Breast epithelium (tissue), 3 donors: ENCODE measurements around the gene CABP2.

ENCODE experiments used
- POLR2A ChIP-seq: fragments of 450-650 bp; IDR thresholded peaks from one replicate; pipeline ENCODE4 v1.6.1; 2016; ENCODE audit warnings: antibody characterized with exemption, mild to moderate bottlenecking, moderate library complexity
- POLR2AphosphoS5 ChIP-seq, 3 donors: sonication (generic); formaldehyde crosslinking; IDR thresholded peaks; one replicate each; pipeline ENCODE4 v1.6.1; 2017; ENCODE audit warnings: antibody characterized with exemption in 3 of 3
- TF ChIP-seq, protein P1 (sequence below), 3 donors: fragments of 450-650 bp; IDR thresholded peaks; one replicate each; pipeline ENCODE4 v1.5.1; 2016 to 2017; ENCODE audit warnings: antibody characterized with exemption in 3 of 3, mild to moderate bottlenecking in 3 of 3, moderate library complexity in 3 of 3

DNA sequence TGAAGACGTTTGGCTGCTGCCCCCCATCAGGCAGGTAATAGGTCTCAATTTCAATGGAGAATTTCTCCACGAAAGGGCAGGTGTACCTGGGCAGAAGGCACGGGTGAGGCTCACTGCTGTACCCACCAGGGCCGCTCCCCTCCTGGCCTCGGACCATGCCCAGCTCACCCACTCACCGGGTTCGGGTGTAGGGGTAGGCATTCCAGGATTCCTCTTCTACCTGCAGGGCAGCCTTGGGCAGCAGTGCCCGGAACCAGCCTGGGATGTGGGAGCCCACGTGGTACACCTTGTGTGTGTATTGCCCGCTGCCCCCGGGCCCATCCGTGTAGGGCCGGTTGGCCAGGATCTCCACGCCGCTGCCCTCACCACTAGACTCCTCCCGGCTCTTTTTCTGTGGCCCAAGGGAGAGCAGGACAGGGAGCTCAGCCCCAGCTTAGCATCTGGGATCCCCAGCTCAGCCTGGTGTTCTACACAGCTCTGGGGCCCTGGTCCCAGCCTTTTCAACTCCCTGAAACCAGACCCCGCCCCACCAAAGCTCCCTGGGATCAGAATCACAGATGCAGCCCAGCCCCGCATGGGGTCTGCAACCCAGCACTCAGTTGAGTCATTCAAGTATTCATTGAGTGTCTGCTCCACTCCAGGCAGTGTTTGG is 20.8 kb downstream of the CABP2 start:
- TF ChIP-seq POLR2A, result no peak
- TF ChIP-seq, protein P1, sequence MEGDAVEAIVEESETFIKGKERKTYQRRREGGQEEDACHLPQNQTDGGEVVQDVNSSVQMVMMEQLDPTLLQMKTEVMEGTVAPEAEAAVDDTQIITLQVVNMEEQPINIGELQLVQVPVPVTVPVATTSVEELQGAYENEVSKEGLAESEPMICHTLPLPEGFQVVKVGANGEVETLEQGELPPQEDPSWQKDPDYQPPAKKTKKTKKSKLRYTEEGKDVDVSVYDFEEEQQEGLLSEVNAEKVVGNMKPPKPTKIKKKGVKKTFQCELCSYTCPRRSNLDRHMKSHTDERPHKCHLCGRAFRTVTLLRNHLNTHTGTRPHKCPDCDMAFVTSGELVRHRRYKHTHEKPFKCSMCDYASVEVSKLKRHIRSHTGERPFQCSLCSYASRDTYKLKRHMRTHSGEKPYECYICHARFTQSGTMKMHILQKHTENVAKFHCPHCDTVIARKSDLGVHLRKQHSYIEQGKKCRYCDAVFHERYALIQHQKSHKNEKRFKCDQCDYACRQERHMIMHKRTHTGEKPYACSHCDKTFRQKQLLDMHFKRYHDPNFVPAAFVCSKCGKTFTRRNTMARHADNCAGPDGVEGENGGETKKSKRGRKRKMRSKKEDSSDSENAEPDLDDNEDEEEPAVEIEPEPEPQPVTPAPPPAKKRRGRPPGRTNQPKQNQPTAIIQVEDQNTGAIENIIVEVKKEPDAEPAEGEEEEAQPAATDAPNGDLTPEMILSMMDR (IDR thresholded peaks at IDR 0.05), result no peak
- no peak for TF ChIP-seq POLR2AphosphoS5 (IDR thresholded peaks at IDR 0.05)
